Measurements from ENCODE around the gene FIGNL1.

- TF ChIP-seq CTCF (conservative IDR thresholded peaks at IDR 0.05; ENCODE audit: low read length) (no peak), EZH2phosphoT487 (IDR thresholded peaks at IDR 0.05; ENCODE audit: borderline replicate concordance) (no peak)
These were observed 53.3 kb downstream of the FIGNL1 start for GRCh38 chr7:50396856-50397255.

Measured in Loucy (cell line).